Measurements from ENCODE around the gene MYLK2. TPM values are rescaled to one million over a fixed set of nuclear protein-coding genes. Genes with fewer than 3 reads are reported as not detected.

MYLK2 gene
- 0.54 TPM for polyA plus RNA-seq (2013, experiment 1 of 2)
- 0.48 TPM for polyA plus RNA-seq (2013, experiment 2 of 2)

GRCh38 chr20:31819083-31819784 lies at the start of gene MYLK2:
MYLK2 (plus strand) TSS chr20:31819356; CDS start chr20:31819581, 225 bp downstream.
- Histone ChIP-seq H3K27me3 (ENCODE audit: control insufficient read depth in 3 of 3, insufficient read depth in 3 of 3, low read depth in 1 of 3, low read length in 3 of 3) (no peaks in the 10 kb centered on the region), H3K79me1 (ENCODE audit: low read depth, low read length) (no peaks in the 10 kb centered on the region), H3K14ac (ENCODE audit: low read length) (peak within 1 kb of the TSS; percentile 10), H2BK12ac (ENCODE audit: low read length) (no peak within 1 kb of the TSS), H3K27ac (replicated peaks; ENCODE audit: low read length) (no peak within 1 kb of the TSS), H3K4me2 (ENCODE audit: insufficient read depth, low read length, poor library complexity, severe bottlenecking) (no peak within 1 kb of the TSS), H3K4me1 (ENCODE audit: control insufficient read depth in 2 of 2, insufficient read depth in 1 of 2, low read depth in 1 of 2, low read length in 2 of 2) (peaks cover 11 to 13% of the 10 kb centered on the region in 2 donors), H4K8ac (ENCODE audit: low read depth, low read length) (no peak within 1 kb of the TSS), H2AFZ (ENCODE audit: low read length) (no peak within 1 kb of the TSS), H2BK5ac (ENCODE audit: low read length) (no peak within 1 kb of the TSS), H3K9me3 (replicated peaks in 1 of 2; ENCODE audit: control insufficient read depth in 2 of 2, insufficient read depth in 1 of 2, low read depth in 1 of 2, low read length in 2 of 2) (no peaks in the 10 kb centered on the region), H3K23ac (ENCODE audit: low read depth, low read length, poor library complexity) (no peak within 1 kb of the TSS), H3K18ac (ENCODE audit: low read length) (peak within 1 kb of the TSS; percentile 12), H3K36me3 (replicated peaks in 1 of 2; ENCODE audit: control insufficient read depth in 2 of 2, insufficient read depth in 2 of 2, low read length in 2 of 2) (no peaks in the 10 kb centered on the region), H2AK5ac (ENCODE audit: low read depth, low read length) (peak within 1 kb of the TSS; percentile 51), H2BK120ac (ENCODE audit: low read depth, low read length) (no peak within 1 kb of the TSS), H4K91ac (ENCODE audit: low read depth, low read length, poor library complexity) (no peak within 1 kb of the TSS), H3K4ac (ENCODE audit: low read length) (no peak within 1 kb of the TSS), H3K4me3 (ENCODE audit: low read length in 2 of 2) (no peak within 1 kb of the TSS), H2BK15ac (ENCODE audit: low read length) (no peak within 1 kb of the TSS), H3K9ac (ENCODE audit: low read depth, low read length, poor library complexity) (peak within 1 kb of the TSS; percentile 17)
- no CpG with 5 or more reads among the region's 16 CpGs for WGBS, 2 donors (ENCODE audit: extremely low coverage in 2 of 2, insufficient read length in 2 of 2, insufficient replicate concordance in 1 of 2)
- no peak for DNase-seq (ENCODE audit: low spot score)

- no peak overlapping the region for H3K23ac ChIP-seq (ENCODE audit: low read depth, low read length, poor library complexity)
- no peak overlapping the region for H4K8ac ChIP-seq (ENCODE audit: low read depth, low read length)
- no peak overlapping the region for H2AK5ac ChIP-seq (ENCODE audit: low read depth, low read length)
- H2BK120ac ChIP-seq (ENCODE audit: low read depth, low read length): no peak overlapping the region
- H2BK15ac ChIP-seq (ENCODE audit: low read length): no peak overlapping the region
- DNase-seq (ENCODE audit: low spot score): no peak
- no peak overlapping the region for H3K14ac ChIP-seq (ENCODE audit: low read length)
- no peak overlapping the region for H3K27ac ChIP-seq (replicated peaks; ENCODE audit: low read length)
- H3K27me3 ChIP-seq (ENCODE audit: control insufficient read depth in 3 of 3, insufficient read depth in 3 of 3, low read depth in 1 of 3, low read length in 3 of 3): no peaks in the 10 kb centered on the region
- no peaks in the 10 kb centered on the region for H3K4me1 ChIP-seq (ENCODE audit: control insufficient read depth in 2 of 2, insufficient read depth in 1 of 2, low read depth in 1 of 2, low read length in 2 of 2)
- H3K79me1 ChIP-seq (ENCODE audit: low read depth, low read length): peaks cover 2% of the 10 kb centered on the region
- no peak overlapping the region for H2BK5ac ChIP-seq (ENCODE audit: low read length)
- no peak overlapping the region for H3K18ac ChIP-seq (ENCODE audit: low read length)
- H3K4me2 ChIP-seq (ENCODE audit: insufficient read depth, low read length, poor library complexity, severe bottlenecking): no peak overlapping the region
- no peak overlapping the region for H3K9ac ChIP-seq (ENCODE audit: low read depth, low read length, poor library complexity)
- WGBS, 2 donors (ENCODE audit: extremely low coverage in 2 of 2, insufficient read length in 2 of 2, insufficient replicate concordance in 1 of 2): no CpG with 5 or more reads among the region's 5 CpGs
- no peak overlapping the region for H4K91ac ChIP-seq (ENCODE audit: low read depth, low read length, poor library complexity)
- no peak overlapping the region for H3K4me3 ChIP-seq (ENCODE audit: low read length in 2 of 2)
- H3K4ac ChIP-seq (ENCODE audit: low read length): no peak overlapping the region
- no peak overlapping the region for H2AFZ ChIP-seq (ENCODE audit: low read length)
- no peak overlapping the region for H2BK12ac ChIP-seq (ENCODE audit: low read length)
- no peaks in the 10 kb centered on the region for H3K9me3 ChIP-seq (replicated peaks in 1 of 2; ENCODE audit: control insufficient read depth in 2 of 2, insufficient read depth in 1 of 2, low read depth in 1 of 2, low read length in 2 of 2)
- H3K36me3 ChIP-seq (replicated peaks in 1 of 2; ENCODE audit: control insufficient read depth in 2 of 2, insufficient read depth in 2 of 2, low read length in 2 of 2): peaks cover 23 to 95% of the 10 kb centered on the region in 2 donors
Observed at GRCh38 chr20:31769681-31770080, 49.5 kb upstream of the MYLK2 start.

GRCh38 chr20:31770243-31770642 lies 48.9 kb upstream of the MYLK2 start:
- Histone ChIP-seq H3K4me1 (ENCODE audit: control insufficient read depth in 2 of 2, insufficient read depth in 1 of 2, low read depth in 1 of 2, low read length in 2 of 2) (no peaks in the 10 kb centered on the region), H3K36me3 (replicated peaks in 1 of 2; ENCODE audit: control insufficient read depth in 2 of 2, insufficient read depth in 2 of 2, low read length in 2 of 2) (peaks cover 24 to 92% of the 10 kb centered on the region in 2 donors), H2BK120ac (ENCODE audit: low read depth, low read length) (no peak overlapping the region), H3K4me2 (ENCODE audit: insufficient read depth, low read length, poor library complexity, severe bottlenecking) (no peak overlapping the region), H3K23ac (ENCODE audit: low read depth, low read length, poor library complexity) (no peak overlapping the region), H3K9ac (ENCODE audit: low read depth, low read length, poor library complexity) (no peak overlapping the region), H3K4ac (ENCODE audit: low read length) (no peak overlapping the region), H3K4me3 (ENCODE audit: low read length in 2 of 2) (no peak overlapping the region), H2BK12ac (ENCODE audit: low read length) (no peak overlapping the region), H3K14ac (ENCODE audit: low read length) (no peak overlapping the region), H3K9me3 (replicated peaks in 1 of 2; ENCODE audit: control insufficient read depth in 2 of 2, insufficient read depth in 1 of 2, low read depth in 1 of 2, low read length in 2 of 2) (no peaks in the 10 kb centered on the region), H4K91ac (ENCODE audit: low read depth, low read length, poor library complexity) (no peak overlapping the region), H2AK5ac (ENCODE audit: low read depth, low read length) (no peak overlapping the region), H3K18ac (ENCODE audit: low read length) (no peak overlapping the region), H2BK5ac (ENCODE audit: low read length) (no peak overlapping the region), H3K27ac (replicated peaks; ENCODE audit: low read length) (no peak overlapping the region), H3K79me1 (ENCODE audit: low read depth, low read length) (peaks cover 2% of the 10 kb centered on the region), H3K27me3 (ENCODE audit: control insufficient read depth in 3 of 3, insufficient read depth in 3 of 3, low read depth in 1 of 3, low read length in 3 of 3) (no peaks in the 10 kb centered on the region), H2BK15ac (ENCODE audit: low read length) (no peak overlapping the region), H2AFZ (ENCODE audit: low read length) (no peak overlapping the region), H4K8ac (ENCODE audit: low read depth, low read length) (no peak overlapping the region)
- no CpG with 5 or more reads among the region's 1 CpG for WGBS, 2 donors (ENCODE audit: extremely low coverage in 2 of 2, insufficient read length in 2 of 2, insufficient replicate concordance in 1 of 2)
- no peak for DNase-seq (ENCODE audit: low spot score)

- Histone ChIP-seq H3K4me1 (ENCODE audit: control insufficient read depth in 2 of 2, insufficient read depth in 1 of 2, low read depth in 1 of 2, low read length in 2 of 2) (no peaks in the 10 kb centered on the region), H3K36me3 (replicated peaks in 1 of 2; ENCODE audit: control insufficient read depth in 2 of 2, insufficient read depth in 2 of 2, low read length in 2 of 2) (peaks cover 29 to 94% of the 10 kb centered on the region in 2 donors), H3K4ac (ENCODE audit: low read length) (no peak overlapping the region), H2BK15ac (ENCODE audit: low read length) (no peak overlapping the region), H3K18ac (ENCODE audit: low read length) (no peak overlapping the region), H3K27me3 (ENCODE audit: control insufficient read depth in 3 of 3, insufficient read depth in 3 of 3, low read depth in 1 of 3, low read length in 3 of 3) (no peaks in the 10 kb centered on the region), H3K4me2 (ENCODE audit: insufficient read depth, low read length, poor library complexity, severe bottlenecking) (no peak overlapping the region), H2BK12ac (ENCODE audit: low read length) (no peak overlapping the region), H2BK5ac (ENCODE audit: low read length) (no peak overlapping the region), H2AFZ (ENCODE audit: low read length) (no peak overlapping the region), H4K8ac (ENCODE audit: low read depth, low read length) (no peak overlapping the region), H3K79me1 (ENCODE audit: low read depth, low read length) (no peaks in the 10 kb centered on the region), H2AK5ac (ENCODE audit: low read depth, low read length) (no peak overlapping the region), H3K23ac (ENCODE audit: low read depth, low read length, poor library complexity) (no peak overlapping the region), H3K14ac (ENCODE audit: low read length) (no peak overlapping the region), H3K27ac (replicated peaks; ENCODE audit: low read length) (no peak overlapping the region), H3K9ac (ENCODE audit: low read depth, low read length, poor library complexity) (no peak overlapping the region), H3K4me3 (ENCODE audit: low read length in 2 of 2) (no peak overlapping the region), H3K9me3 (replicated peaks in 1 of 2; ENCODE audit: control insufficient read depth in 2 of 2, insufficient read depth in 1 of 2, low read depth in 1 of 2, low read length in 2 of 2) (no peaks in the 10 kb centered on the region), H2BK120ac (ENCODE audit: low read depth, low read length) (no peak overlapping the region), H4K91ac (ENCODE audit: low read depth, low read length, poor library complexity) (no peak overlapping the region)
- DNase-seq (ENCODE audit: low spot score): no peak
- no CpG with 5 or more reads among the region's 1 CpG for WGBS, 2 donors (ENCODE audit: extremely low coverage in 2 of 2, insufficient read length in 2 of 2, insufficient replicate concordance in 1 of 2)
Observed at GRCh38 chr20:31774408-31774807, 44.7 kb upstream of the MYLK2 start.

Data from neuronal stem cell (in vitro differentiated cells).